ENCODE data around the gene NOL4L. TPM values are rescaled to one million over a fixed set of nuclear protein-coding genes. Genes with fewer than 3 reads are reported as not detected.

Gene NOL4L
- total RNA-seq, 6 experiments from 2014 or later: 12.0 to 16.3 (median 13.2) TPM

GRCh38 chr20:32544893-32545840 lies 40.0 kb downstream of the NOL4L start:
- no peak overlapping the region for H3K27ac Mint-ChIP-seq
- H3K27me3 Mint-ChIP-seq (ENCODE audit: insufficient read depth): peaks cover 32% of the 10 kb centered on the region
- no peak overlapping the region for H3K4me3 Mint-ChIP-seq
- DNase-seq: no peak
- H3K4me1 Mint-ChIP-seq (ENCODE audit: low read depth): peaks cover 5% of the 10 kb centered on the region; the same call in 1 of the 2 replicates
- TF ChIP-seq CTCF (IDR thresholded peaks at IDR 0.05): no peak
- no peaks in the 10 kb centered on the region for H3K36me3 Mint-ChIP-seq (ENCODE audit: low read depth)
- H3K9me3 Mint-ChIP-seq: no peaks in the 10 kb centered on the region; the same call in 1 of the 2 replicates

GRCh38 chr20:32544260-32544722 lies 40.8 kb downstream of the NOL4L start:
- Mint-ChIP-seq H3K4me1 (ENCODE audit: low read depth) (peaks cover 5% of the 10 kb centered on the region; the same call in 1 of the 2 replicates), H3K27ac (no peak overlapping the region)

DNA sequence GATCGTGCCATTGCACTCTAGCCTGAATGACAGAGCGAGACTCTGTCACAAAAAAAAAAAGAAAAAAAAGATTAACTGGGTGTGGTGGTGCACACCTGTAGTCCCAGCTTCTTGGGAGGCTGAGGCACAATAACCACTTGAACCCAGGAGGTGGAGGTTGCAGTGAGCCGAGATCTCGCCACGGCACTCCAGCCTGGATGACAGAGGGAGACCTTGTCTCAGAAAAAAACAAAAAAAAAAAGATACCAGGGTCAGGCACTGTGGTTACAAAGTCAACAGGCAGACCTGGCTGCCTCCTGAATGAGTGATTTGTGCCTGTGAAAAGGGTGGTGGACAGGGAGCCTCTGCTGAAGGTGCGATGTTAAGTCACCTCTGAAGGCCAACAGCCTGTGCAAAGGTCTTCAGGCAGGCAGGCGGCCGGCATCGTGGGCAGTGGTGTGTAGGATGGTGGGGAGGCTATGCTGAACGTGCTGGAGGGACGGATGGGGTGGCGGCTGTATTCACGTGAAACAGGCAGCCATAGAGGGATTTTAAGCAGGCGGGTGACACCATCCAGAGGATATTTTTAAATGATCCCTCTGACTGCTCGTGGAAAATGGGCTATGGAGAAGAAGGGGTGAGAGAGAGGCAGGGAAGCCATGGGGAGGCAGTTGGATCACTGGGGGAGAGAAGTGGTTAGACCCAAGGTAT lies 41.4 kb downstream of the NOL4L start:
- DNase-seq: no peak
- Mint-ChIP-seq H3K9me3 (no peaks in the 10 kb centered on the region), H3K4me1 (ENCODE audit: low read depth) (peaks cover 5% of the 10 kb centered on the region; the same call in 1 of the 2 replicates), H3K27ac (no peak overlapping the region), H3K27me3 (ENCODE audit: insufficient read depth) (peaks cover 33% of the 10 kb centered on the region), H3K4me3 (no peak overlapping the region), H3K36me3 (ENCODE audit: low read depth) (no peaks in the 10 kb centered on the region)
- no peak for TF ChIP-seq CTCF (IDR thresholded peaks at IDR 0.05)

More at GRCh38 chr20:32544260-32544722, 40.8 kb downstream of the NOL4L start:
- Mint-ChIP-seq H3K9me3 (no peaks in the 10 kb centered on the region; the same call in 1 of the 2 replicates), H3K4me3 (no peak overlapping the region), H3K27me3 (ENCODE audit: insufficient read depth) (peaks cover 33% of the 10 kb centered on the region), H3K36me3 (ENCODE audit: low read depth) (no peaks in the 10 kb centered on the region)
- no peak for DNase-seq
- no peak for TF ChIP-seq CTCF (IDR thresholded peaks at IDR 0.05)

- H3K27me3 Mint-ChIP-seq (ENCODE audit: insufficient read depth): peaks cover 30% of the 10 kb centered on the region
- no peak for DNase-seq
- H3K27ac Mint-ChIP-seq: no peak overlapping the region
- TF ChIP-seq CTCF (IDR thresholded peaks at IDR 0.05): no peak
- no peak overlapping the region for H3K4me3 Mint-ChIP-seq
- H3K4me1 Mint-ChIP-seq (ENCODE audit: low read depth): peaks cover 6% of the 10 kb centered on the region
- no peaks in the 10 kb centered on the region for H3K36me3 Mint-ChIP-seq (ENCODE audit: low read depth)
- H3K9me3 Mint-ChIP-seq: no peaks in the 10 kb centered on the region
Observed at GRCh38 chr20:32542259-32542615, 42.9 kb downstream of the NOL4L start.

DNA sequence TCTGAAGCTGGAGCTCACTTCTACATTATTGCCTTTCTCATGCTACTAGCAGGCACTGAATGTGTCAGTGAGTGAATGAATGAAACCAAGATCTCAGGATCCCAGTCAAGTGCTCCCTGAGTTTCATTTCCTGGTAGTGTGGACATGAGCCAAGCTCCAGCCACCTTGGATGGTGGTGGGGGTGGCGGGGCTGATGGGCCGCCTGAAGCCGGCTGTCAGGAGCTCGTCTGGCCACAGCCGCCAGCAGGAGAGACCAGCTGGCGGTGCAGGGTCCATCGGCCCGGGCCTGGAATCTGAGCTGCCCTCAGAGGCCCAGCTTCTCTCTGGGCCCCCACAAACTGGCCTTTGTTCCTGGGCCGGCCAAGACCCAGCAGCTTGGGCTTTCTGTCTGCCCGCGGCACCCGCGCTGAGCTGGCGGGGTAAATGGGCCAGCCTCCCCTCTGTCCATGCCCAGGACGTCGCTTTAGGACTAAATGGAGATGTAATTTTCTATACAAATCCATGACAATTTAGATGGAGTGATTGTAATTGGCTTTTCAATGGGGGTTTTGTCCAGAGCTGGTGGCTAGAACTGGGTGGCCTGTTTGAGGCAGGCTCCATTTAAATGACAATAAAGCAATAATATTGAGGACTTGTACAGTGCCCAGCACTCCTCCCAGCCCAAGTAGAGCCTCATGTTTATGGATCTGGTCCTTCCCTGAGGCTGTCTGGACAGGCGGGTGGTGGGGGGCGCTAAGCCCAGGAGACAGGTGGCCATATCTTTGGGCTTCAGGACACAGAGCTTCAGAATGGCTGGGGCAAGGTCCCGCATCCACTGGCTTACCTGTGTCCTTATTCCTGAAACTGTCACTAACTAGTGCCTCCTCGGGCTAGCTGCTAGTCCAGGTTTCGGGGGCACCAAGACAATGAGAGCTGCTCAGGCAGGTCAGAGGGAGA lies 43.5 kb downstream of the NOL4L start:
- Mint-ChIP-seq H3K4me3 (no peak overlapping the region), H3K4me1 (ENCODE audit: low read depth) (peaks cover 10% of the 10 kb centered on the region), H3K27ac (no peak overlapping the region), H3K36me3 (ENCODE audit: low read depth) (no peaks in the 10 kb centered on the region), H3K9me3 (no peaks in the 10 kb centered on the region), H3K27me3 (ENCODE audit: insufficient read depth) (peaks cover 33% of the 10 kb centered on the region)
- TF ChIP-seq CTCF (IDR thresholded peaks at IDR 0.05): no peak
- no peak for DNase-seq

Measured in HFFc6 (cell line).